ENCODE results near the gene GPS1.
A peak's percentile ranks its signal among the peaks of the same experiment; 100 is the strongest.

The GPS1 gene

DNA sequence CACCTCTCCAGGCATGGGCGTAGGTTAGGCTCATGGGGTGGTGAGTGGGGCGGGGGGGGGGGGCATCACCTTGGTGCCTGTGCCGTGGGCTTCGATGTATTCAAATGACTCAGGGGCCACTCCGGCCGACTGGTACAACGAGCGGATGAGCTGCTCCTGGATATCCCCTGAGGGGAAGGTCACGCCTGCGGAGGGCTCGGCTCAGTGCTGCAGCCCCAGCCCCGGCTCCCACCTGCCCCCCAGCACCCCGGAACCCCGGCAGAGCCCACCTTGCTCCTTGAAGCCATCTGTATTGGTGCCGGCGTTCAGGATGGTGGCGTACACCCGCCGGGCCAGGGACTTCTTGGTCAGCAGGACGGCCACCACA lies 40.9 kb downstream of the GPS1 start:
- no peak for TF ChIP-seq CTCF (IDR thresholded peaks at IDR 0.05; ENCODE audit: low read depth, low read length)
- H3K4me3 ChIP-seq (ENCODE audit: low read depth, low read length) = no peak overlapping the region

DNA sequence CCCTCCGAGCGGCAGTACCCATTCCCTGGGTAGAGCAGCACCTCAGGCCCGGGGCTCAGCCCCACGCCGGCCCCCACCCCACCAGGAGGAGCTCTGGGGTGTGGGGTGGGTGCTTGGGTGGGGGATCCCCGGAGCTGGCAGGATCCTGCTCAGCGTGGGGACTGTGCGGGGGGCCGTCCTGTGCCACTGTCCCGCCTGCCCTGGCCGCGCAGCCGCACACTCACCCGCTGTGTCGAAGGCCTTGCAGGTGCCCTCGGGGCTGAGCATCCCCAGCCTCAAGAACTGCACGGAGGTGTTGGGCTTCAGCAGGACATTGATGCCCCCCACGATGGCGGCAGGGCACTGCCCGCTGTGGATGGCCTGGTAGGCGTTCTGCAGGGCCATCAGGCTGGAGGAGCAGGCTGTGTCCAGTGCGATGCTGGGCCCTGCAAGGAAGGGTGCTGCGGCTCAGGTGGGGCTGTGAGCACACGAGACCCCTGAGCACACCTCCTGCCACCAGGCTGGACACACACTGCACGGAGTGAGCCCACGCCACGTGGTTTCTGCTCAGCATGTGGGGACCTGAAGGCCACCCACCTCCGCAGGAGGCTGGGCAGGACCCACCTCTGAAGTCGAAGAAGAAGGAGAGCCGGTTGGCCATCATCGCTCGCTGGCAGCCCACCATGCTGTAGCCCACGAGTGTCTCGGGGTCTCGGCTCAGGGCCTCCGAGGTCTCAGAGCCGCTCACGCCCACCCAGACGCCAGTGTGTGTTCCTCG lies 41.5 kb downstream of the GPS1 start:
- no peak for TF ChIP-seq CTCF (IDR thresholded peaks at IDR 0.05; ENCODE audit: low read depth, low read length)
- H3K4me3 ChIP-seq (ENCODE audit: low read depth, low read length) = no peak overlapping the region

- no peak for TF ChIP-seq CTCF (IDR thresholded peaks at IDR 0.05; ENCODE audit: low read depth, low read length)
- no peak overlapping the region for H3K4me3 ChIP-seq (ENCODE audit: low read depth, low read length)
Measured at GRCh38 chr17:82094931-82095776, 43.5 kb downstream of the GPS1 start.

- no peak for TF ChIP-seq CTCF (IDR thresholded peaks at IDR 0.05; ENCODE audit: low read depth, low read length)
- peak overlapping the region; percentile 69 for H3K4me3 ChIP-seq (ENCODE audit: low read depth, low read length)
Measured at GRCh38 chr17:82095777-82096708, 44.3 kb downstream of the GPS1 start.

- peak overlapping the region; percentile 69 for H3K4me3 ChIP-seq (ENCODE audit: low read depth, low read length)
- TF ChIP-seq CTCF (IDR thresholded peaks at IDR 0.05; ENCODE audit: low read depth, low read length) = no peak
Measured at GRCh38 chr17:82096709-82097183, 45.0 kb downstream of the GPS1 start.

DNA sequence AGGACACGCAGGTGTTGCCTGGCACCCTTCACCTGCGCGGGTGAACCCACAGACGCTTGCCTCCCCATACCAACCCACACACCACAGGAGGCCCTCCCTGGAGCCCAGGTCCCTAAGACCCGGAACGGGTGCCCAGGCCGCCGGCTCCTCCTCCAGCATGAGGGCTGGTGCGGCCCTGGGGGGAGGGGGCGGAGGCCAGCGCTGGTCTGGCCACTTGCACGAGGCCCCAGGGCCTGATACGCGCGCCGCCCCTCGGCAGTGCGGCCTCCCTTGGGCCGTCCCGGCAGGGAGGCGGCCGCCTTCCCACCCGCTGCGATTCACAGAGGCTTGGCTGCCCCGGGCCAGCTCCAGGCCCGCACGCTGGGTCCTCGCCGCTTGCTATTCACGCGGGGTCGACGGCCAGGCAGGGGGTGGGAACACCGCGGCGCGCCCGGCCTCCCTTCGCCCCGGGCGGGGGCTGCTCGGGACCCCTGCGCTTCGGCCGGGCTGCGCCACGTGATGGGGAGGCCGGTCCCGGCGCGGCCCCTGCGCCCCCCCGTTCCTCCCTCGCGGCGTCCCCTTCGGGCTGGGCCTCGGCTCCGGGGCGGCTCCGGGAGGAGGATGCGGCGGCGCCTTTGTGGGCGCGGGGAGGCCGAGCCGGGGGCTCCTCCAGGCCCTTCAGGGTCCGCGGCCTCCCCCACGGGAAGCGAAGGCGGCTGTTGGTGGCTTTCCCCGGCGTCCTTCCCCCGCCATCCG lies 45.7 kb downstream of the GPS1 start:
- peak overlapping the region; percentile 69 for H3K4me3 ChIP-seq (ENCODE audit: low read depth, low read length)
- TF ChIP-seq CTCF (IDR thresholded peaks at IDR 0.05; ENCODE audit: low read depth, low read length) = no peak
